ENCODE results near the gene DEDD2. TPM values are rescaled to one million over a fixed set of nuclear protein-coding genes. Genes with fewer than 3 reads are reported as not detected.

DEDD2 gene
- total RNA-seq, 2 donors from 2014 or later = 19.2 to 24.8 TPM

GRCh38 chr19:42212886-42213285, 4.6 kb downstream of the DEDD2 start:
- Histone ChIP-seq H3K36me3 (peaks cover 35% of the 10 kb centered on the region), H3K9me3 (no peaks in the 10 kb centered on the region)

GRCh38 chr19:42208612-42209011, 8.9 kb downstream of the DEDD2 start:
- Histone ChIP-seq H3K4me3 (no peak overlapping the region), H3K4me1 (no peaks in the 10 kb centered on the region), H3K27ac (no peak overlapping the region), H3K36me3 (peaks cover 68% of the 10 kb centered on the region), H3K9me3 (no peaks in the 10 kb centered on the region), H3K27me3 (no peaks in the 10 kb centered on the region)
- no peak for DNase-seq (ENCODE audit: low spot score)
- TF ChIP-seq CTCF (IDR thresholded peaks at IDR 0.05) = no peak

More at GRCh38 chr19:42212886-42213285, 4.6 kb downstream of the DEDD2 start:
- TF ChIP-seq CTCF (IDR thresholded peaks at IDR 0.05) = no peak
- H3K27me3 ChIP-seq = no peaks in the 10 kb centered on the region
- H3K4me3 ChIP-seq = no peak overlapping the region
- DNase-seq (ENCODE audit: low spot score) = no peak
- no peak overlapping the region for H3K27ac ChIP-seq
- H3K4me1 ChIP-seq = peaks cover 0 to 17% of the 10 kb centered on the region in 2 donors

- peaks cover 70% of the 10 kb centered on the region for H3K36me3 ChIP-seq
- no peak for TF ChIP-seq CTCF (IDR thresholded peaks at IDR 0.05)
- H3K9me3 ChIP-seq = no peaks in the 10 kb centered on the region
- no peak overlapping the region for H3K27ac ChIP-seq
- no peaks in the 10 kb centered on the region for H3K4me1 ChIP-seq
- no peak for DNase-seq (ENCODE audit: low spot score)
- H3K4me3 ChIP-seq = no peak overlapping the region
- H3K27me3 ChIP-seq = no peaks in the 10 kb centered on the region
These were observed 9.7 kb downstream of the DEDD2 start for GRCh38 chr19:42207767-42208271.

- Histone ChIP-seq H3K27ac (no peak overlapping the region), H3K4me3 (no peak overlapping the region), H3K4me1 (no peaks in the 10 kb centered on the region), H3K36me3 (peaks cover 64% of the 10 kb centered on the region), H3K27me3 (no peaks in the 10 kb centered on the region), H3K9me3 (no peaks in the 10 kb centered on the region)
- DNase-seq (ENCODE audit: low spot score) = no peak
- no peak for TF ChIP-seq CTCF (IDR thresholded peaks at IDR 0.05)
These were observed 10.4 kb downstream of the DEDD2 start for GRCh38 chr19:42206871-42207755.

- TF ChIP-seq CTCF (IDR thresholded peaks at IDR 0.05) = no peak
- H3K4me1 ChIP-seq = peaks cover 0 to 15% of the 10 kb centered on the region in 2 donors
- H3K36me3 ChIP-seq = peaks cover 71% of the 10 kb centered on the region
- no peaks in the 10 kb centered on the region for H3K9me3 ChIP-seq
- no peak for DNase-seq (ENCODE audit: low spot score)
- no peak overlapping the region for H3K4me3 ChIP-seq
- H3K27me3 ChIP-seq = no peaks in the 10 kb centered on the region
- no peak overlapping the region for H3K27ac ChIP-seq
These were observed 12.8 kb downstream of the DEDD2 start for GRCh38 chr19:42204664-42205063.
